Esophagus muscularis mucosa (tissue), 4 donors: ENCODE measurements around the gene PLEKHM3.

Source experiments
- CTCF ChIP-seq, 3 experiments: fragments of 200-600 bp in 2 of 3; fragments of 450-650 bp in 1 of 3; sonication (generic) in 2 of 3; IDR thresholded peaks; one replicate each; pipeline ENCODE4 v1.5.1; 2017 to 2019; ENCODE audit warnings: antibody characterized with exemption in 3 of 3, mild to moderate bottlenecking in 2 of 3, moderate library complexity in 1 of 3
- EP300 ChIP-seq: sonication (generic); formaldehyde crosslinking; IDR thresholded peaks from one replicate; pipeline ENCODE4 v1.6.1; 2017; ENCODE audit warnings: antibody characterized with exemption
- POLR2A ChIP-seq: fragments of 450-650 bp; IDR thresholded peaks from one replicate; pipeline ENCODE4 v1.6.1; 2017; ENCODE audit warnings: antibody characterized with exemption, moderate library complexity, mild to moderate bottlenecking, low read depth
- POLR2AphosphoS5 ChIP-seq, 2 donors: sonication (generic); formaldehyde crosslinking; IDR thresholded peaks; one replicate each; pipeline ENCODE4 v1.6.1; 2017; ENCODE audit warnings: antibody characterized with exemption in 2 of 2

GRCh38 chr2:208012449-208012848, 12.9 kb downstream of the PLEKHM3 start:
- TF ChIP-seq POLR2A (no peak), CTCF (IDR thresholded peaks at IDR 0.05) (no peak), EP300 (no peak), POLR2AphosphoS5 (IDR thresholded peaks at IDR 0.05) (no peak)
